Suprapubic skin (tissue), 4 donors: ENCODE results near the gene SPSB4. TPM values are rescaled to one million over a fixed set of nuclear protein-coding genes. Genes with fewer than 3 reads are reported as not detected.

Experiments used
- DNase-seq, 2 donors: peaks; one replicate each; pipeline ENCODE4 v3.0.0-alpha.2; 2019; ENCODE audit warnings: low spot score in 2 of 2
- H3K27ac ChIP-seq: fragments of 200-600 bp; sonication (generic); one replicate; pipeline ENCODE4 v1.5.1; 2019
- H3K27me3 ChIP-seq: fragments of 200-600 bp; sonication (generic); one replicate; pipeline ENCODE4 v1.5.1; 2019
- H3K36me3 ChIP-seq: fragments of 200-600 bp; sonication (generic); one replicate; pipeline ENCODE4 v1.5.1; 2019
- H3K4me1 ChIP-seq: fragments of 200-600 bp; sonication (generic); one replicate; pipeline ENCODE4 v1.5.1; 2019
- H3K4me3 ChIP-seq: fragments of 200-600 bp; sonication (generic); one replicate; pipeline ENCODE4 v1.5.1; 2019; ENCODE audit warnings: mild to moderate bottlenecking
- H3K9me3 ChIP-seq: fragments of 200-600 bp; sonication (generic); one replicate; pipeline ENCODE4 v1.5.1; 2019
- EP300 ChIP-seq: sonication (generic); formaldehyde crosslinking; IDR thresholded peaks from one replicate; pipeline ENCODE4 v1.6.1; 2017; ENCODE audit warnings: antibody characterized with exemption
- POLR2A ChIP-seq, 2 donors: fragments of 450-650 bp; IDR thresholded peaks; one replicate each; pipeline ENCODE4 v1.6.1; 2017; ENCODE audit warnings: antibody characterized with exemption in 2 of 2, mild to moderate bottlenecking in 2 of 2, moderate library complexity in 2 of 2
- POLR2AphosphoS5 ChIP-seq, 3 donors: sonication (generic); formaldehyde crosslinking; IDR thresholded peaks; one replicate each; pipeline ENCODE4 v1.6.1; 2017; ENCODE audit warnings: antibody characterized with exemption in 3 of 3
- WGBS: methylation state at CpG from one replicate; pipeline ENCODE4 v1.1.5; 2018; 5-methylcytosine and 5-hydroxymethylcytosine counted together
- total RNA-seq, 4 donors: library from RNA; depleted of rRNA; stranded (reverse); fragments of >200 nt; gene quantifications; one replicate each; pipeline ENCODE4 v1.1.0, GENCODE V29; 2016
- TF ChIP-seq, protein P1 (sequence below), 2 donors: fragments of 200-600 bp in 1 of 2; fragments of 450-650 bp in 1 of 2; sonication (generic) in 1 of 2; IDR thresholded peaks; one replicate each; pipeline ENCODE4 v1.5.1; 2016 to 2019; ENCODE audit warnings: antibody characterized with exemption in 2 of 2, mild to moderate bottlenecking in 1 of 2, moderate library complexity in 1 of 2

Gene SPSB4
- total RNA-seq, 4 donors from 2014 or later, result 0.51 to 0.81 TPM; not detected in 2

DNA sequence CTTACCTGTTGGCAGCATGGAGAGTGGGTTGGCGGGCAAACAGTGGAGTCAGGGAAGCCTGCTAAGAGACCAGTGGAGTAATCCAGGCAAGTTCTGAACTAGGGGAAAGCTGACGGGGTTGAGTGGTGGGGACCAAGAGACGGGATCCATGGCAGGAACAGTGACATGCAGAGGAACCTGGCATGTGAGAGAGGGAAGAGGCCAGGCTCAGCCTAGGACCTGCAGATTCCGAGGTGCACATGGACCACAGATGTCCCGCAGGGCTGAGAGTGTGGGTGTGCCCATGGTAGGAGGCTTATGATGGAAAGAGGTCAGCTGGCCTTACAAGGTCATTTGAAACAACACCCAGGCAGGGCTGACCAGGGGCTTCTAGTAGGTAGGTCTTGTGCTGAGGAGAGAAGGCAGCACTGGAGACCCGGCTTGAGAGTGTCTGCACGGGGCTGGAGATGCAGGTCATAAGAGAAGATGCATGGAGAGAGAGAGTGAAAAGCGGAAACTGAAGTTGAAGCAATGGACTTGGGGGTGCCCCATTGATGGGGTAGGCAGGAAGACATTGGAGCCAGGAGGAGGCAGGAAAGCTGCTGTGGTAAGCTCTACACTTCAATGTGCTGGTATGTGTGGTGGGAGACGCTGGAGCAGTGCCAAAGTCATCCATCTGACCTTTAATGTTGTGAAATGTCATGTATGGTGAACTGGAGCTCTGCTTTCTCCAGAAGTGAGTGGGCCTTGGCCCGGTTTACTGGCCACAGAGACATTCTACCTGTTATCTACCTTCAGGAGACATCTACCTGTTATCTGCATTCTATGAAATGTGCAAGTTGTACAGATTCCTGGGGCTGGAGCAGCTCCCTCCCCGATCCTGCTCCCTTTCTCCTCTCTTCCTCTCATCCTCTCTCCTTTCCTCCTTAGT, 4.6 kb downstream of the SPSB4 start:
- TF ChIP-seq, protein P1, sequence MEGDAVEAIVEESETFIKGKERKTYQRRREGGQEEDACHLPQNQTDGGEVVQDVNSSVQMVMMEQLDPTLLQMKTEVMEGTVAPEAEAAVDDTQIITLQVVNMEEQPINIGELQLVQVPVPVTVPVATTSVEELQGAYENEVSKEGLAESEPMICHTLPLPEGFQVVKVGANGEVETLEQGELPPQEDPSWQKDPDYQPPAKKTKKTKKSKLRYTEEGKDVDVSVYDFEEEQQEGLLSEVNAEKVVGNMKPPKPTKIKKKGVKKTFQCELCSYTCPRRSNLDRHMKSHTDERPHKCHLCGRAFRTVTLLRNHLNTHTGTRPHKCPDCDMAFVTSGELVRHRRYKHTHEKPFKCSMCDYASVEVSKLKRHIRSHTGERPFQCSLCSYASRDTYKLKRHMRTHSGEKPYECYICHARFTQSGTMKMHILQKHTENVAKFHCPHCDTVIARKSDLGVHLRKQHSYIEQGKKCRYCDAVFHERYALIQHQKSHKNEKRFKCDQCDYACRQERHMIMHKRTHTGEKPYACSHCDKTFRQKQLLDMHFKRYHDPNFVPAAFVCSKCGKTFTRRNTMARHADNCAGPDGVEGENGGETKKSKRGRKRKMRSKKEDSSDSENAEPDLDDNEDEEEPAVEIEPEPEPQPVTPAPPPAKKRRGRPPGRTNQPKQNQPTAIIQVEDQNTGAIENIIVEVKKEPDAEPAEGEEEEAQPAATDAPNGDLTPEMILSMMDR (IDR thresholded peaks at IDR 0.05), result no peak
- TF ChIP-seq EP300 (no peak), POLR2A (IDR thresholded peaks at IDR 0.05) (no peak), POLR2AphosphoS5 (IDR thresholded peaks at IDR 0.05) (no peak)
- Histone ChIP-seq H3K27ac (no peak overlapping the region), H3K4me1 (peaks cover 22% of the 10 kb centered on the region), H3K9me3 (no peaks in the 10 kb centered on the region), H3K27me3 (peaks cover 44% of the 10 kb centered on the region), H3K4me3 (no peak overlapping the region), H3K36me3 (no peaks in the 10 kb centered on the region)
- DNase-seq, result peak in 1 of 2 donors; percentile 35
- WGBS, result 88% methylated on average over 11 of the region's 11 CpGs

DNA sequence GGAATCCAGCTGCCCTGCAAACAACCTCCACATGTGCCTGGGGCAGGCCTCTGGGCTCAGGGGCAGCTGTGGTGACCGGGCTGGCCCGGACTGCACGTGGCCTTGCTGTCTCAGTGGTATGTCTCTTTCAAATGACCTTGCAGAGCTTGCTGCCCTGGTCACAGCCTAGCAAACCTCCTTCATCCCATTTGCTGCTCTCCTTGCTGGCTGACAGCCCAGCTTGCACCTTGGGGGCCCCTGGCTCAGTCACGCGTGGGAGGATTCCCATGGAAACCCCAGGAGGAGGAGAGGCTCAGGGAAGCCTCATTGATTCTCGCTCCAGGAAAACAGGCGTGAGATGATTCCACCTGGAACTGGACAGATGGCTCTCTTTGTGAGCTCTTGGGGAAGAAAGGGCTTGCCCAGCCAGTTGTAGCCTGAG, 5.6 kb downstream of the SPSB4 start:
- no peak overlapping the region for H3K27ac ChIP-seq
- TF ChIP-seq POLR2A (IDR thresholded peaks at IDR 0.05) (no peak), EP300 (no peak)
- TF ChIP-seq, protein P1 (IDR thresholded peaks at IDR 0.05), result no peak
- H3K4me1 ChIP-seq, result peaks cover 12% of the 10 kb centered on the region
- no peaks in the 10 kb centered on the region for H3K36me3 ChIP-seq
- no peak overlapping the region for H3K4me3 ChIP-seq
- H3K9me3 ChIP-seq, result no peaks in the 10 kb centered on the region
- peak in 1 of 2 donors; percentile 45 for DNase-seq
- peaks cover 34% of the 10 kb centered on the region for H3K27me3 ChIP-seq
- WGBS, result 52% methylated on average over 7 of the region's 7 CpGs

DNA sequence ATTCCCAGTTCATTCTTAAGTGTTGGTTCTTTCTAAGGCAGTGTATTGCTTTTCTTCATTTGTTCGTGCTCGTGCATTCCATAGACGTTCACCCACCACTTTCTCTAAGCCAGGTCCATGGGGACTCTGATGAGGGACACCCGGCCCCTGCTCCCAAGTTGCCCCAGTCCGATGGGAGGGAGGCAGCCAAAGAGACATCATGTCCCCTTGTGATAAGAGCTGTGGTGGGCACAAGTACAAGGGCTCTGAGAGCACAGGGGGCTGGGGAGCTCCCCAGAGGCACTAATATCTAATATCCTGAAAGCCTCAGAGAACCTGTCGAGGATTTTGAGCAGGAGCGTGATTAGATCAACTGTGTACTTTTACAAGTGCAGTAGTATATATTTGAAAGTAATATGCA, 6.3 kb downstream of the SPSB4 start:
- peaks cover 28% of the 10 kb centered on the region for H3K27me3 ChIP-seq
- H3K9me3 ChIP-seq, result no peaks in the 10 kb centered on the region
- H3K4me1 ChIP-seq, result peaks cover 5% of the 10 kb centered on the region
- no peak overlapping the region for H3K27ac ChIP-seq
- H3K4me3 ChIP-seq, result no peak overlapping the region
- WGBS, result 95% methylated on average over 7 of the region's 7 CpGs
- TF ChIP-seq EP300, result no peak
- TF ChIP-seq POLR2AphosphoS5 (IDR thresholded peaks at IDR 0.05), result no peak
- TF ChIP-seq, protein P1 (IDR thresholded peaks at IDR 0.05), result no peak
- TF ChIP-seq POLR2A (IDR thresholded peaks at IDR 0.05), result no peak
- peak in 1 of 2 donors; percentile 53 for DNase-seq
- H3K36me3 ChIP-seq, result no peaks in the 10 kb centered on the region

DNA sequence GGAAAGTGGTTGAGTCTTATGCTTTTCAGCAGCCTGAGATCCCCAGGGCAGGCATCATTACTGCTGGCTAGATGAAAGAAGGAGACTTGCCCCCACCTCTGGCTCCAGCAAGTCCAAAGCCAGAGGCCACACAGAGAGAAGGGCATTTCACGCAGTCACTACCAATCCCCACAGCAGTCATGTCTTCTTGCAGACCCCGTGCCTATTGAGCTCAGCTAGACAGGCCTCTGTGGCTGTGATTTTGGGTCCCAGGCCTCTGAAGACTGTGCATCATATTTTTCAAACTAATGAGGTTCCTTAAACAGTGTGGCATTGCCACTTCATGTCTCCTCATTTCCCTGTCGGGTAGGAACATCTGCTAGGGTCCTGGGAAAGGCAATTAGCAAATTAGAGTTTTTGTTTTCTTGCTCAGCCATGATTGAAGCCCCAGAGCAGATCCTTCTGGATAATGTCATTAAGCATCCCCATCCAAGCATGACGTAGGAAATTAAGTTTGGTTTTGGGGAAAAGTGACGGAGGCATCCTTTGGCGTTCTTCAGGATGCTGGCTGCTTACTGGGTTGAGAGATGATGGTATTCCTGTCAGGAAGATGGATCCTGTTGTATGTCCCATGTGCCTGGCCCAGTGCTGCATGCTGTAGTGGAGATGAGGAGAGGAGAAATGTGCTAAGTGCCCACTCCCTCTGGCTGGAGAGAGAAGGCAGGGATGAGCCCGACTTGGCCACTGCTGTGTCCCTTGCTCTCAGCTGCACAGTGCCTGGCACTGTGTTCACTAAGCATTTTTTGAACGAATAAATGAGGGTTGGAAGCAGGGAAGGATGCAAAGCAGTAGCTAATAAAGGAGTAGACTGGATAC, 7.0 kb downstream of the SPSB4 start:
- DNase-seq, result peak in 1 of 2 donors; percentile 65
- Histone ChIP-seq H3K4me1 (no peaks in the 10 kb centered on the region), H3K27me3 (peaks cover 20% of the 10 kb centered on the region), H3K27ac (no peak overlapping the region), H3K4me3 (no peak overlapping the region), H3K36me3 (no peaks in the 10 kb centered on the region), H3K9me3 (no peaks in the 10 kb centered on the region)
- TF ChIP-seq EP300 (no peak), POLR2AphosphoS5 (IDR thresholded peaks at IDR 0.05) (no peak), POLR2A (IDR thresholded peaks at IDR 0.05) (no peak)
- TF ChIP-seq, protein P1 (IDR thresholded peaks at IDR 0.05), result no peak
- WGBS, result 90% methylated on average over 8 of the region's 8 CpGs

DNA sequence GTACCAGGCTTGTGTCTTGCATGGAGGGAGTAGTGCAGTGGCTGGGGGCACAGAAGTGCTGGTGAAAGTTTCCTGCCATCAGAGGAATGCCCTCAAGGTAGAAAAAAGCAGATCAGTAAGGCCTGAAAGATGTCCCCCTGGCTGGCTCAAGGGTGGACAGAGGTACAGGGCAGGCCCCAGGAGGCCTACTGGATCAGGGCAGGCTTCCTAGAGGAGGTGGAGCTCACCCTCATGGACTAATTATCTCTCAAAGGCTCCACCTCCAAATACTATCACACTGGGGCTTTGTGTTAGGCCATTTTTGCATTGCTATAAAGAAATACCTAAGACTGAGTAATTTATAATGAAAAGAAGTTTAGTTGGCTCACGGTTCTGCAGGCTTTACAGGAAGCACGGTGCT, 7.8 kb downstream of the SPSB4 start:
- no peak for TF ChIP-seq EP300
- TF ChIP-seq, protein P1 (IDR thresholded peaks at IDR 0.05), result no peak
- TF ChIP-seq POLR2A (IDR thresholded peaks at IDR 0.05), result no peak
- no peak for TF ChIP-seq POLR2AphosphoS5 (IDR thresholded peaks at IDR 0.05)
- H3K9me3 ChIP-seq, result no peaks in the 10 kb centered on the region
- no peaks in the 10 kb centered on the region for H3K36me3 ChIP-seq
- 87% methylated on average over 2 of the region's 2 CpGs for WGBS
- no peak overlapping the region for H3K27ac ChIP-seq
- H3K4me3 ChIP-seq, result no peak overlapping the region
- DNase-seq, result peak in 1 of 2 donors; percentile 23
- H3K4me1 ChIP-seq, result no peaks in the 10 kb centered on the region
- H3K27me3 ChIP-seq, result peaks cover 19% of the 10 kb centered on the region
